SK-N-SH treated with all-trans-retinoic acid at 6 μM for 48 hours (cell line): ENCODE measurements around the gene RPRD1B.

Experiments
- ATAC-seq: fragments of 200-7000 bp; cut with Tn5 transposase; 3 replicates; pipeline ENCODE4 v1.9.1; 2020; ENCODE audit warnings: mild to moderate bottlenecking, moderate library complexity
- ARNTL ChIP-seq: fragments of 450-650 bp; formaldehyde crosslinking; IDR thresholded peaks from 2 replicates; pipeline ENCODE4 v1.5.0; 2020; ENCODE audit warnings: low read depth, mild to moderate bottlenecking, moderate library complexity, borderline replicate concordance
- BACH2 ChIP-seq: fragments of 250-450 bp; sonication (Bioruptor Pico); IDR thresholded peaks from 2 replicates; pipeline ENCODE4 v1.9.0; 2021; ENCODE audit warnings: mild to moderate bottlenecking, borderline replicate concordance
- CSDC2 ChIP-seq: fragments of 250-450 bp; sonication (Bioruptor Pico); IDR thresholded peaks from 2 replicates; pipeline ENCODE4 v1.5.0; 2020; ENCODE audit warnings: mild to moderate bottlenecking, moderate library complexity
- ISL1 ChIP-seq: fragments of 250-450 bp; sonication (Bioruptor Pico); IDR thresholded peaks from 2 replicates; pipeline ENCODE4 v2.1.2; 2022; ENCODE audit warnings: mild to moderate bottlenecking, moderate library complexity
- PPARA ChIP-seq: fragments of 250-450 bp; sonication (Bioruptor Pico); IDR thresholded peaks from 2 replicates; pipeline ENCODE4 v1.5.0; 2020; ENCODE audit warnings: mild to moderate bottlenecking, borderline replicate concordance
- RARB ChIP-seq: fragments of 250-450 bp; sonication (Bioruptor Pico); IDR thresholded peaks from 2 replicates; pipeline ENCODE4 v1.8.0; 2021; ENCODE audit warnings: mild to moderate bottlenecking, moderate library complexity
- SNAI2 ChIP-seq: fragments of 250-450 bp; sonication (Bioruptor Pico); IDR thresholded peaks from 2 replicates; pipeline ENCODE4 v1.5.0; 2020; ENCODE audit warnings: mild to moderate bottlenecking, moderate library complexity
- TCF4 ChIP-seq: fragments of 250-450 bp; sonication (Bioruptor Pico); IDR thresholded peaks from 2 replicates; pipeline ENCODE4 v1.8.0; 2021; ENCODE audit warnings: mild to moderate bottlenecking, moderate library complexity, borderline replicate concordance
- TOX ChIP-seq: fragments of 250-450 bp; sonication (Bioruptor Pico); IDR thresholded peaks from 2 replicates; pipeline ENCODE4 v1.8.0; 2021; ENCODE audit warnings: mild to moderate bottlenecking, moderate library complexity, borderline replicate concordance
- ZC3H10 ChIP-seq: fragments of 250-450 bp; sonication (Bioruptor Pico); IDR thresholded peaks from 2 replicates; pipeline ENCODE4 v1.5.1; 2021; ENCODE audit warnings: mild to moderate bottlenecking, moderate library complexity
- ZFP3 ChIP-seq: fragments of 250-450 bp; sonication (Bioruptor Pico); IDR thresholded peaks from 2 replicates; pipeline ENCODE4 v1.5.0; 2020; ENCODE audit warnings: mild to moderate bottlenecking, moderate library complexity
- ZFP30 ChIP-seq: fragments of 450-650 bp; formaldehyde crosslinking; IDR thresholded peaks from 2 replicates; pipeline ENCODE4 v1.5.0; 2022; ENCODE audit warnings: mild to moderate bottlenecking, moderate library complexity
- ZNF565 ChIP-seq: fragments of 450-650 bp; formaldehyde crosslinking; conservative IDR thresholded peaks from 2 replicates; pipeline ENCODE4 v1.5.0; 2020; ENCODE audit warnings: low read depth, mild to moderate bottlenecking, moderate library complexity
- ZNF70 ChIP-seq: fragments of 450-650 bp; formaldehyde crosslinking; IDR thresholded peaks from 2 replicates; pipeline ENCODE4 v1.5.0; 2020; ENCODE audit warnings: mild to moderate bottlenecking, moderate library complexity
- TF ChIP-seq, protein P1 (sequence below): fragments of 250-450 bp; sonication (Bioruptor Pico); IDR thresholded peaks from 2 replicates; pipeline ENCODE4 v1.8.0; 2021; ENCODE audit warnings: low read depth, mild to moderate bottlenecking, moderate library complexity, borderline replicate concordance
- TF ChIP-seq, protein P2 (sequence below): fragments of 250-450 bp; sonication (Bioruptor Pico); IDR thresholded peaks from 2 replicates; pipeline ENCODE4 v1.5.1; 2021; ENCODE audit warnings: mild to moderate bottlenecking, moderate library complexity
- TF ChIP-seq, protein P3 (sequence below): fragments of 250-450 bp; sonication (Bioruptor Pico); IDR thresholded peaks from 2 replicates; pipeline ENCODE4 v1.5.1; 2020; ENCODE audit warnings: low read depth, mild to moderate bottlenecking, moderate library complexity
- TF ChIP-seq, protein P4 (sequence below): fragments of 250-450 bp; sonication (Bioruptor Pico); IDR thresholded peaks from 2 replicates; pipeline ENCODE4 v1.8.0; 2020; ENCODE audit warnings: mild to moderate bottlenecking, moderate library complexity, borderline replicate concordance

RPRD1B gene

GRCh38 chr20:37992802-37993409, 40.6 kb upstream of the RPRD1B start (continued):
- no peak for TF ChIP-seq ZFP3 (CRISPR knock-in tag)

- TF ChIP-seq SNAI2 (CRISPR knock-in tag) (no peak), ZNF70 (CRISPR knock-in tag) (no peak), ZC3H10 (no peak), ZNF565 (CRISPR knock-in tag) (no peak)
- TF ChIP-seq, all 23 proteins: peak for 0
- no peak for ATAC-seq
These were observed 39.0 kb upstream of the RPRD1B start for GRCh38 chr20:37994512-37994911.

DNA sequence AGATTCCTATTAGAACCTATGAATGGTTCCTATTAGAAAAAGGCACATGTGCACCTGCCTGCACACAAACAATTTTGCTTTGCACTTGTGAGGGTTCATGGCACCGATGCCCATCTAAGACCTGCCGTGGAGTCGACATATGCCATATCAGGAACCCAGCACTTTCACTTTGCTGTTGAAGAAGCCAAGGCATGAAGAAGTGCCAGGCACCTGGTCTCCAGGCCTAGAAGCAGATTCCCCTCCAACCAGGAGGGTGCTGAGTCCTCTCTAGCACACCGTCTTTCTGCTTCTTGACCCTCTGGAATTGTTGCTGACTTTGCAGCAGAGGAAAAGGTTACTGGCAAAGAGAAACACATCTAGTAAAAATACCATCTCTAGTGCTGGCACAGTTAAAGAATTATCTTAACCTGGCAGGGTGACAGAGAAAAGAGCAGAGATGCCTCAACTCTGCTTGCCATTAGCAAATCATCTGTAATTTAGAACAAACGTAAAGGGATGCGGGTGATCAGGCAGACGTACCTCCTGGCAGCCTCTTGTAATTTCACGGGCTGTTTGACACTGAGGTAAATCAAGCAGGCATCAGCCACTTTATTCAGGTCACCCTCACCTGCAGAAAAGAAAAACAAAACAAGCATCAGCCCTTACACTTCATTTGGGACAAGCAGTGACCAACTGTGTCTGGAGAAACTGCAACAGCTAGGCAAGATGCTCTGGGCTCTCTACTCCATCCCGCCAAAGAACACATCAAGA, 37.5 kb upstream of the RPRD1B start:
- no peak for TF ChIP-seq TOX
- no peak for TF ChIP-seq ZC3H10
- TF ChIP-seq, protein P1, sequence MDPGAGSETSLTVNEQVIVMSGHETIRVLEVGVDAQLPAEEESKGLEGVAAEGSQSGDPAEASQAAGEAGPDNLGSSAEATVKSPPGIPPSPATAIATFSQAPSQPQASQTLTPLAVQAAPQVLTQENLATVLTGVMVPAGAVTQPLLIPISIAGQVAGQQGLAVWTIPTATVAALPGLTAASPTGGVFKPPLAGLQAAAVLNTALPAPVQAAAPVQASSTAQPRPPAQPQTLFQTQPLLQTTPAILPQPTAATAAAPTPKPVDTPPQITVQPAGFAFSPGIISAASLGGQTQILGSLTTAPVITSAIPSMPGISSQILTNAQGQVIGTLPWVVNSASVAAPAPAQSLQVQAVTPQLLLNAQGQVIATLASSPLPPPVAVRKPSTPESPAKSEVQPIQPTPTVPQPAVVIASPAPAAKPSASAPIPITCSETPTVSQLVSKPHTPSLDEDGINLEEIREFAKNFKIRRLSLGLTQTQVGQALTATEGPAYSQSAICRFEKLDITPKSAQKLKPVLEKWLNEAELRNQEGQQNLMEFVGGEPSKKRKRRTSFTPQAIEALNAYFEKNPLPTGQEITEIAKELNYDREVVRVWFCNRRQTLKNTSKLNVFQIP (CRISPR knock-in tag) = no peak
- ATAC-seq = no peak

DNA sequence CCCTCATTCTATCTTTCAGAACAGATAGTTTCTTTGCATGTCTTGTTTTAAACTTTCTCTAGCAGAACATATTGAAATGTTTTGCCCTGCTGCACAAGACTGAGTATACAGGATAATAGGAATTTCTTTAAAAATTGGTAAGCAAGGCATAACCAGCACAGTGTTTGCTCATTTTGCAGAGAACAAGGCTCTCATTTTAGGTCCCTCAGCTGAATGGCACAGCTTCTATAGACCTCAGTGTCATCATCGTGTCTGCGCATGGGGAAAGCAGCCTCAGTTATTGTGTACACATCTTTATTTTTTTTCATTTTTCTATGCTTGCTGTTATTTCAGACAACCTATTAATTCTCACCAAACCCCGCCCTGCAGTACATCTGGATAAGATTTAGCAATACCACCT, 36.0 kb upstream of the RPRD1B start:
- TF ChIP-seq, protein P2, sequence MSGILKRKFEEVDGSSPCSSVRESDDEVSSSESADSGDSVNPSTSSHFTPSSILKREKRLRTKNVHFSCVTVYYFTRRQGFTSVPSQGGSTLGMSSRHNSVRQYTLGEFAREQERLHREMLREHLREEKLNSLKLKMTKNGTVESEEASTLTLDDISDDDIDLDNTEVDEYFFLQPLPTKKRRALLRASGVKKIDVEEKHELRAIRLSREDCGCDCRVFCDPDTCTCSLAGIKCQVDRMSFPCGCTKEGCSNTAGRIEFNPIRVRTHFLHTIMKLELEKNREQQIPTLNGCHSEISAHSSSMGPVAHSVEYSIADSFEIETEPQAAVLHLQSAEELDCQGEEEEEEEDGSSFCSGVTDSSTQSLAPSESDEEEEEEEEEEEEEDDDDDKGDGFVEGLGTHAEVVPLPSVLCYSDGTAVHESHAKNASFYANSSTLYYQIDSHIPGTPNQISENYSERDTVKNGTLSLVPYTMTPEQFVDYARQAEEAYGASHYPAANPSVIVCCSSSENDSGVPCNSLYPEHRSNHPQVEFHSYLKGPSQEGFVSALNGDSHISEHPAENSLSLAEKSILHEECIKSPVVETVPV (CRISPR knock-in tag) = no peak
- TF ChIP-seq SNAI2 (CRISPR knock-in tag) (no peak), CSDC2 (CRISPR knock-in tag) (no peak), ZNF70 (CRISPR knock-in tag) (no peak), RARB (CRISPR knock-in tag) (no peak), ISL1 (CRISPR knock-in tag) (no peak), ZFP30 (no peak), PPARA (no peak), ZFP3 (CRISPR knock-in tag) (no peak), ARNTL (CRISPR knock-in tag) (no peak), BACH2 (CRISPR knock-in tag) (no peak), TCF4 (no peak), ZNF565 (CRISPR knock-in tag) (no peak)
- TF ChIP-seq, protein P3, sequence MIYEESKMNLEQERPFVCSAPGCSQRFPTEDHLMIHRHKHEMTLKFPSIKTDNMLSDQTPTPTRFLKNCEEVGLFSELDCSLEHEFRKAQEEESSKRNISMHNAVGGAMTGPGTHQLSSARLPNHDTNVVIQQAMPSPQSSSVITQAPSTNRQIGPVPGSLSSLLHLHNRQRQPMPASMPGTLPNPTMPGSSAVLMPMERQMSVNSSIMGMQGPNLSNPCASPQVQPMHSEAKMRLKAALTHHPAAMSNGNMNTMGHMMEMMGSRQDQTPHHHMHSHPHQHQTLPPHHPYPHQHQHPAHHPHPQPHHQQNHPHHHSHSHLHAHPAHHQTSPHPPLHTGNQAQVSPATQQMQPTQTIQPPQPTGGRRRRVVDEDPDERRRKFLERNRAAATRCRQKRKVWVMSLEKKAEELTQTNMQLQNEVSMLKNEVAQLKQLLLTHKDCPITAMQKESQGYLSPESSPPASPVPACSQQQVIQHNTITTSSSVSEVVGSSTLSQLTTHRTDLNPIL (CRISPR knock-in tag) = no peak
- TF ChIP-seq, protein P4, sequence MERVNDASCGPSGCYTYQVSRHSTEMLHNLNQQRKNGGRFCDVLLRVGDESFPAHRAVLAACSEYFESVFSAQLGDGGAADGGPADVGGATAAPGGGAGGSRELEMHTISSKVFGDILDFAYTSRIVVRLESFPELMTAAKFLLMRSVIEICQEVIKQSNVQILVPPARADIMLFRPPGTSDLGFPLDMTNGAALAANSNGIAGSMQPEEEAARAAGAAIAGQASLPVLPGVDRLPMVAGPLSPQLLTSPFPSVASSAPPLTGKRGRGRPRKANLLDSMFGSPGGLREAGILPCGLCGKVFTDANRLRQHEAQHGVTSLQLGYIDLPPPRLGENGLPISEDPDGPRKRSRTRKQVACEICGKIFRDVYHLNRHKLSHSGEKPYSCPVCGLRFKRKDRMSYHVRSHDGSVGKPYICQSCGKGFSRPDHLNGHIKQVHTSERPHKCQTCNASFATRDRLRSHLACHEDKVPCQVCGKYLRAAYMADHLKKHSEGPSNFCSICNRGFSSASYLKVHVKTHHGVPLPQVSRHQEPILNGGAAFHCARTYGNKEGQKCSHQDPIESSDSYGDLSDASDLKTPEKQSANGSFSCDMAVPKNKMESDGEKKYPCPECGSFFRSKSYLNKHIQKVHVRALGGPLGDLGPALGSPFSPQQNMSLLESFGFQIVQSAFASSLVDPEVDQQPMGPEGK (CRISPR knock-in tag) = no peak
- TF ChIP-seq, protein P1 (CRISPR knock-in tag) = no peak
- TF ChIP-seq, all 23 proteins: peak for 0
- no peak for ATAC-seq
